GM21515 (cell line): ENCODE measurements around the gene ACTL7B.
"Not testable (repeated sequence)": the region's sequence is repeated elsewhere in the genome, so short reads cannot be mapped to it uniquely, and the experiment has no call there.

Experiments
- ATAC-seq: cut with Tn5 transposase; IDR thresholded peaks from one replicate; pipeline ENCODE4 v1.9.1; 2021; ENCODE audit not compliant: unreplicated experiment

ACTL7B gene

GRCh38 chr9:108855888-108856287 is at the start of gene ACTL7B:
Gene ACTL7B (minus strand): TSS chr9:108855986. CDS start chr9:108855930, 56 bp downstream.
- ATAC-seq, result no peak

GRCh38 chr9:108905494-108905893 is 49.7 kb upstream of the ACTL7B start:
- no peak for ATAC-seq

GRCh38 chr9:108904161-108904560 is 48.4 kb upstream of the ACTL7B start:
- no peak for ATAC-seq

- ATAC-seq, result no peak
Measured at GRCh38 chr9:108903420-108904103, 47.8 kb upstream of the ACTL7B start.

- no peak for ATAC-seq
Measured at GRCh38 chr9:108900176-108900575, 44.4 kb upstream of the ACTL7B start.

- ATAC-seq, result not testable (repeated sequence)
Measured at GRCh38 chr9:108899023-108899695, 43.4 kb upstream of the ACTL7B start.

- no peak for ATAC-seq
Measured at GRCh38 chr9:108897324-108898096, 41.7 kb upstream of the ACTL7B start.

- ATAC-seq, result no peak
Measured at GRCh38 chr9:108894225-108894997, 38.6 kb upstream of the ACTL7B start.

GRCh38 chr9:108889649-108890067 is 33.9 kb upstream of the ACTL7B start:
- ATAC-seq, result no peak

- ATAC-seq, result not testable (repeated sequence)
Measured at GRCh38 chr9:108886594-108887271, 30.9 kb upstream of the ACTL7B start.

GRCh38 chr9:108885643-108886348 is 30.0 kb upstream of the ACTL7B start:
- peak; percentile 98 for ATAC-seq

- ATAC-seq, result no peak
Measured at GRCh38 chr9:108884701-108885100, 28.9 kb upstream of the ACTL7B start.

- ATAC-seq, result no peak
Measured at GRCh38 chr9:108883085-108883484, 27.3 kb upstream of the ACTL7B start.

GRCh38 chr9:108882052-108882888 is 26.5 kb upstream of the ACTL7B start:
- ATAC-seq, result no peak

GRCh38 chr9:108880738-108881316 is 25.0 kb upstream of the ACTL7B start:
- ATAC-seq, result no peak

GRCh38 chr9:108877524-108877923 is 21.7 kb upstream of the ACTL7B start:
- no peak for ATAC-seq

GRCh38 chr9:108876425-108876824 is 20.6 kb upstream of the ACTL7B start:
- ATAC-seq, result no peak

GRCh38 chr9:108874058-108874788 is 18.4 kb upstream of the ACTL7B start:
- ATAC-seq, result no peak
